Colonic mucosa (tissue), 4 donors: ENCODE measurements around the gene CERS1. TPM values are rescaled to one million over a fixed set of nuclear protein-coding genes. Genes with fewer than 3 reads are reported as not detected.

Source experiments
- DNase-seq: peaks from one replicate; pipeline ENCODE4 v3.0.0-alpha.2; 2020
- H3K27ac ChIP-seq: fragments of 200-600 bp; one replicate; pipeline ENCODE4 v1.8.0; 2021
- H3K27me3 ChIP-seq: fragments of 200-600 bp; one replicate; pipeline ENCODE4 v1.8.0; 2021
- H3K36me3 ChIP-seq: fragments of 200-600 bp; one replicate; pipeline ENCODE4 v1.8.0; 2021
- H3K4me1 ChIP-seq: fragments of 200-600 bp; one replicate; pipeline ENCODE4 v1.8.0; 2021; ENCODE audit warnings: mild to moderate bottlenecking
- H3K4me3 ChIP-seq: fragments of 200-600 bp; one replicate; pipeline ENCODE4 v1.8.0; 2021
- H3K9ac ChIP-seq, 2 donors: one replicate each; pipeline ENCODE4 v1.7.0; 2013; ENCODE audit warnings: control low read depth in 2 of 2, low read depth in 2 of 2, low read length in 2 of 2
- H3K9me3 ChIP-seq: fragments of 200-600 bp; one replicate; pipeline ENCODE4 v1.8.0; 2021
- CTCF ChIP-seq: fragments of 200-600 bp; IDR thresholded peaks from one replicate; pipeline ENCODE4 v1.8.0; 2022; ENCODE audit warnings: antibody characterized with exemption, mild to moderate bottlenecking
- intact Hi-C: fragments of 100-400 bp; cut with DNase I; formaldehyde crosslinking; loops from one replicate; pipeline ENCODE4 v1.14.1; 2022
- total RNA-seq, 2 donors: library from RNA; stranded (reverse); fragmentation: NEBNext Ultra II Directional in 1 of 2; extraction: Animal tissue kit (Norgen Biotek cat#: 25700) in 1 of 2; gene quantifications; one replicate each; pipeline ENCODE4 v1.2.1, GENCODE V29; 2021
- donor health status: healthy.
- donor health status: DM: no; HTN: no; CAD: no.
- donor health status: DM: no; HTN: no; CAD: no.

CERS1 gene
- total RNA-seq, 2 donors from 2014 or later, result 0.15 to 0.58 TPM

GRCh38 chr19:18860725-18861124, 35.2 kb downstream of the CERS1 start:
- DNase-seq, result peak; percentile 16
- no peak overlapping the region for H3K9ac ChIP-seq
- H3K27me3 ChIP-seq, result no peaks in the 10 kb centered on the region
- intact Hi-C loops, result no loop called here
- H3K9me3 ChIP-seq, result no peaks in the 10 kb centered on the region
- no peak overlapping the region for H3K4me3 ChIP-seq
- H3K36me3 ChIP-seq, result peaks cover 62% of the 10 kb centered on the region
- no peak for TF ChIP-seq CTCF
- no peaks in the 10 kb centered on the region for H3K4me1 ChIP-seq
- H3K27ac ChIP-seq, result no peak overlapping the region

GRCh38 chr19:18860302-18860700, 35.7 kb downstream of the CERS1 start:
- no peak overlapping the region for H3K27ac ChIP-seq
- intact Hi-C loops, result no loop called here
- H3K4me3 ChIP-seq, result no peak overlapping the region
- no peak overlapping the region for H3K9ac ChIP-seq
- DNase-seq, result peak; percentile 14
- peaks cover 58% of the 10 kb centered on the region for H3K36me3 ChIP-seq
- TF ChIP-seq CTCF, result no peak
- no peaks in the 10 kb centered on the region for H3K27me3 ChIP-seq
- no peaks in the 10 kb centered on the region for H3K9me3 ChIP-seq
- H3K4me1 ChIP-seq, result no peaks in the 10 kb centered on the region

GRCh38 chr19:18859676-18860301, 36.2 kb downstream of the CERS1 start:
- H3K36me3 ChIP-seq, result peaks cover 60% of the 10 kb centered on the region
- intact Hi-C loops, result no loop called here
- H3K9me3 ChIP-seq, result no peaks in the 10 kb centered on the region
- no peaks in the 10 kb centered on the region for H3K4me1 ChIP-seq
- no peaks in the 10 kb centered on the region for H3K27me3 ChIP-seq
- TF ChIP-seq CTCF, result no peak
- peak; percentile 18 for DNase-seq
- H3K27ac ChIP-seq, result no peak overlapping the region
- H3K4me3 ChIP-seq, result no peak overlapping the region
- no peak overlapping the region for H3K9ac ChIP-seq

GRCh38 chr19:18858906-18859646, 36.9 kb downstream of the CERS1 start:
- Histone ChIP-seq H3K27ac (no peak overlapping the region), H3K36me3 (peaks cover 61% of the 10 kb centered on the region), H3K9me3 (no peaks in the 10 kb centered on the region), H3K4me1 (no peaks in the 10 kb centered on the region), H3K9ac (no peak overlapping the region), H3K27me3 (no peaks in the 10 kb centered on the region), H3K4me3 (no peak overlapping the region)
- peak; percentile 15 for DNase-seq
- TF ChIP-seq CTCF, result no peak
- intact Hi-C loops, result no loop called here

- Histone ChIP-seq H3K4me3 (no peak overlapping the region), H3K27ac (no peak overlapping the region), H3K4me1 (no peaks in the 10 kb centered on the region), H3K27me3 (no peaks in the 10 kb centered on the region), H3K9ac (no peak overlapping the region), H3K9me3 (no peaks in the 10 kb centered on the region), H3K36me3 (peaks cover 53% of the 10 kb centered on the region)
- no peak for DNase-seq
- intact Hi-C loops, result no loop called here
- TF ChIP-seq CTCF, result no peak
These were observed 38.7 kb downstream of the CERS1 start for GRCh38 chr19:18857223-18857622.
